ENCODE data around the gene DDX51.

The DDX51 gene

GRCh38 chr12:132131229-132131628, 12.9 kb downstream of the DDX51 start:
- no peaks in the 10 kb centered on the region for H3K4me1 ChIP-seq (ENCODE audit: control insufficient read depth, insufficient read depth, low read length)
- DNase-seq (ENCODE audit: low read depth) = no peak
- no peak overlapping the region for H3K4me3 ChIP-seq (ENCODE audit: low read length)
- no peak overlapping the region for H3K9ac ChIP-seq (ENCODE audit: low read length)
- peaks cover 6% of the 10 kb centered on the region for H3K9me3 ChIP-seq (ENCODE audit: control insufficient read depth, low read length)
- H3K27me3 ChIP-seq (replicated peaks; ENCODE audit: control insufficient read depth, insufficient read depth, low read length) = no peaks in the 10 kb centered on the region
- H3K36me3 ChIP-seq (ENCODE audit: control insufficient read depth, insufficient read depth, low read length, severe bottlenecking) = peaks cover 54% of the 10 kb centered on the region

GRCh38 chr12:132130690-132131089, 13.4 kb downstream of the DDX51 start:
- no peak overlapping the region for H3K4me3 ChIP-seq (ENCODE audit: low read length)
- DNase-seq (ENCODE audit: low read depth) = no peak
- peaks cover 59% of the 10 kb centered on the region for H3K36me3 ChIP-seq (ENCODE audit: control insufficient read depth, insufficient read depth, low read length, severe bottlenecking)
- peaks cover 6% of the 10 kb centered on the region for H3K9me3 ChIP-seq (ENCODE audit: control insufficient read depth, low read length)
- no peak overlapping the region for H3K9ac ChIP-seq (ENCODE audit: low read length)
- H3K27me3 ChIP-seq (replicated peaks; ENCODE audit: control insufficient read depth, insufficient read depth, low read length) = no peaks in the 10 kb centered on the region
- no peaks in the 10 kb centered on the region for H3K4me1 ChIP-seq (ENCODE audit: control insufficient read depth, insufficient read depth, low read length)

- peaks cover 76% of the 10 kb centered on the region for H3K36me3 ChIP-seq (ENCODE audit: control insufficient read depth, insufficient read depth, low read length, severe bottlenecking)
- H3K9me3 ChIP-seq (ENCODE audit: control insufficient read depth, low read length) = peaks cover 6% of the 10 kb centered on the region
- no peak for DNase-seq (ENCODE audit: low read depth)
- H3K4me1 ChIP-seq (ENCODE audit: control insufficient read depth, insufficient read depth, low read length) = no peaks in the 10 kb centered on the region
- no peaks in the 10 kb centered on the region for H3K27me3 ChIP-seq (replicated peaks; ENCODE audit: control insufficient read depth, insufficient read depth, low read length)
- H3K9ac ChIP-seq (ENCODE audit: low read length) = no peak overlapping the region
- no peak overlapping the region for H3K4me3 ChIP-seq (ENCODE audit: low read length)
Observed at GRCh38 chr12:132129007-132129406, 15.1 kb downstream of the DDX51 start.

GRCh38 chr12:132127041-132127440, 17.1 kb downstream of the DDX51 start:
- H3K36me3 ChIP-seq (ENCODE audit: control insufficient read depth, insufficient read depth, low read length, severe bottlenecking) = peaks cover 90% of the 10 kb centered on the region
- no peak for DNase-seq (ENCODE audit: low read depth)
- H3K27me3 ChIP-seq (replicated peaks; ENCODE audit: control insufficient read depth, insufficient read depth, low read length) = no peaks in the 10 kb centered on the region
- no peaks in the 10 kb centered on the region for H3K4me1 ChIP-seq (ENCODE audit: control insufficient read depth, insufficient read depth, low read length)
- H3K9ac ChIP-seq (ENCODE audit: low read length) = no peak overlapping the region
- H3K9me3 ChIP-seq (ENCODE audit: control insufficient read depth, low read length) = peaks cover 6% of the 10 kb centered on the region
- H3K4me3 ChIP-seq (ENCODE audit: low read length) = no peak overlapping the region

GRCh38 chr12:132125736-132126135, 18.4 kb downstream of the DDX51 start:
- Histone ChIP-seq H3K9ac (ENCODE audit: low read length) (no peak overlapping the region), H3K4me1 (ENCODE audit: control insufficient read depth, insufficient read depth, low read length) (no peaks in the 10 kb centered on the region), H3K36me3 (ENCODE audit: control insufficient read depth, insufficient read depth, low read length, severe bottlenecking) (peaks cover 98% of the 10 kb centered on the region), H3K4me3 (ENCODE audit: low read length) (no peak overlapping the region), H3K9me3 (ENCODE audit: control insufficient read depth, low read length) (peaks cover 6% of the 10 kb centered on the region), H3K27me3 (replicated peaks; ENCODE audit: control insufficient read depth, insufficient read depth, low read length) (no peaks in the 10 kb centered on the region)
- no peak for DNase-seq (ENCODE audit: low read depth)

- Histone ChIP-seq H3K9me3 (ENCODE audit: control insufficient read depth, low read length) (peaks cover 6% of the 10 kb centered on the region), H3K36me3 (ENCODE audit: control insufficient read depth, insufficient read depth, low read length, severe bottlenecking) (peaks cover 99% of the 10 kb centered on the region)
Observed at GRCh38 chr12:132124766-132125425, 19.2 kb downstream of the DDX51 start.

GRCh38 chr12:132123970-132124765, 20.0 kb downstream of the DDX51 start:
- no peak for DNase-seq (ENCODE audit: low read depth)
- peaks cover 96% of the 10 kb centered on the region for H3K36me3 ChIP-seq (ENCODE audit: control insufficient read depth, insufficient read depth, low read length, severe bottlenecking)
- no peak overlapping the region for H3K4me3 ChIP-seq (ENCODE audit: low read length)
- H3K9ac ChIP-seq (ENCODE audit: low read length) = no peak overlapping the region
- no peaks in the 10 kb centered on the region for H3K4me1 ChIP-seq (ENCODE audit: control insufficient read depth, insufficient read depth, low read length)
- peaks cover 6% of the 10 kb centered on the region for H3K9me3 ChIP-seq (ENCODE audit: control insufficient read depth, low read length)
- H3K27me3 ChIP-seq (replicated peaks; ENCODE audit: control insufficient read depth, insufficient read depth, low read length) = no peaks in the 10 kb centered on the region

More at GRCh38 chr12:132124766-132125425, 19.2 kb downstream of the DDX51 start:
- no peaks in the 10 kb centered on the region for H3K4me1 ChIP-seq (ENCODE audit: control insufficient read depth, insufficient read depth, low read length)
- DNase-seq (ENCODE audit: low read depth) = no peak
- H3K9ac ChIP-seq (ENCODE audit: low read length) = no peak overlapping the region
- H3K27me3 ChIP-seq (replicated peaks; ENCODE audit: control insufficient read depth, insufficient read depth, low read length) = no peaks in the 10 kb centered on the region
- H3K4me3 ChIP-seq (ENCODE audit: low read length) = no peak overlapping the region

GRCh38 chr12:132121283-132121682, 22.8 kb downstream of the DDX51 start:
- no peak for DNase-seq (ENCODE audit: low read depth)
- H3K36me3 ChIP-seq (ENCODE audit: control insufficient read depth, insufficient read depth, low read length, severe bottlenecking) = peaks cover 96% of the 10 kb centered on the region
- H3K9me3 ChIP-seq (ENCODE audit: control insufficient read depth, low read length) = no peaks in the 10 kb centered on the region

GRCh38 chr12:132118876-132119275, 25.2 kb downstream of the DDX51 start:
- Histone ChIP-seq H3K27me3 (replicated peaks; ENCODE audit: control insufficient read depth, insufficient read depth, low read length) (no peaks in the 10 kb centered on the region), H3K9ac (ENCODE audit: low read length) (no peak overlapping the region), H3K4me3 (ENCODE audit: low read length) (no peak overlapping the region), H3K4me1 (ENCODE audit: control insufficient read depth, insufficient read depth, low read length) (no peaks in the 10 kb centered on the region), H3K36me3 (ENCODE audit: control insufficient read depth, insufficient read depth, low read length, severe bottlenecking) (peaks cover 96% of the 10 kb centered on the region), H3K9me3 (ENCODE audit: control insufficient read depth, low read length) (no peaks in the 10 kb centered on the region)
- DNase-seq (ENCODE audit: low read depth) = no peak

More at GRCh38 chr12:132121283-132121682, 22.8 kb downstream of the DDX51 start:
- Histone ChIP-seq H3K9ac (ENCODE audit: low read length) (no peak overlapping the region), H3K4me3 (ENCODE audit: low read length) (no peak overlapping the region), H3K27me3 (replicated peaks; ENCODE audit: control insufficient read depth, insufficient read depth, low read length) (no peaks in the 10 kb centered on the region), H3K4me1 (ENCODE audit: control insufficient read depth, insufficient read depth, low read length) (no peaks in the 10 kb centered on the region)

- H3K36me3 ChIP-seq (ENCODE audit: control insufficient read depth, insufficient read depth, low read length, severe bottlenecking) = peaks cover 90% of the 10 kb centered on the region
- DNase-seq (ENCODE audit: low read depth) = no peak
Observed at GRCh38 chr12:132117558-132117875, 26.6 kb downstream of the DDX51 start.

GRCh38 chr12:132116709-132117557, 27.2 kb downstream of the DDX51 start:
- H3K4me1 ChIP-seq (ENCODE audit: control insufficient read depth, insufficient read depth, low read length) = no peaks in the 10 kb centered on the region
- peaks cover 85% of the 10 kb centered on the region for H3K36me3 ChIP-seq (ENCODE audit: control insufficient read depth, insufficient read depth, low read length, severe bottlenecking)
- no peaks in the 10 kb centered on the region for H3K9me3 ChIP-seq (ENCODE audit: control insufficient read depth, low read length)
- no peaks in the 10 kb centered on the region for H3K27me3 ChIP-seq (replicated peaks; ENCODE audit: control insufficient read depth, insufficient read depth, low read length)
- no peak for DNase-seq (ENCODE audit: low read depth)
- no peak overlapping the region for H3K4me3 ChIP-seq (ENCODE audit: low read length)
- no peak overlapping the region for H3K9ac ChIP-seq (ENCODE audit: low read length)

More at GRCh38 chr12:132117558-132117875, 26.6 kb downstream of the DDX51 start:
- Histone ChIP-seq H3K9me3 (ENCODE audit: control insufficient read depth, low read length) (no peaks in the 10 kb centered on the region), H3K27me3 (replicated peaks; ENCODE audit: control insufficient read depth, insufficient read depth, low read length) (no peaks in the 10 kb centered on the region), H3K4me3 (ENCODE audit: low read length) (no peak overlapping the region), H3K9ac (ENCODE audit: low read length) (no peak overlapping the region), H3K4me1 (ENCODE audit: control insufficient read depth, insufficient read depth, low read length) (no peaks in the 10 kb centered on the region)

All from adipocyte (in vitro differentiated cells).